NOMO-1 (cell line): ENCODE data around the gene GIPC1.
A peak's percentile ranks its signal among the peaks of the same experiment; 100 is the strongest.
"Not testable (repeated sequence)": the region's sequence is repeated elsewhere in the genome, so short reads cannot be mapped to it uniquely, and the experiment has no call there.

Experiments used
- DNase-seq, 2 experiments: peaks; one replicate each; lab custom pipeline; 2025; ENCODE audit not compliant: unreplicated experiment in 2 of 2; lab: John Stamatoyannopoulos, UW

Gene GIPC1

DNA sequence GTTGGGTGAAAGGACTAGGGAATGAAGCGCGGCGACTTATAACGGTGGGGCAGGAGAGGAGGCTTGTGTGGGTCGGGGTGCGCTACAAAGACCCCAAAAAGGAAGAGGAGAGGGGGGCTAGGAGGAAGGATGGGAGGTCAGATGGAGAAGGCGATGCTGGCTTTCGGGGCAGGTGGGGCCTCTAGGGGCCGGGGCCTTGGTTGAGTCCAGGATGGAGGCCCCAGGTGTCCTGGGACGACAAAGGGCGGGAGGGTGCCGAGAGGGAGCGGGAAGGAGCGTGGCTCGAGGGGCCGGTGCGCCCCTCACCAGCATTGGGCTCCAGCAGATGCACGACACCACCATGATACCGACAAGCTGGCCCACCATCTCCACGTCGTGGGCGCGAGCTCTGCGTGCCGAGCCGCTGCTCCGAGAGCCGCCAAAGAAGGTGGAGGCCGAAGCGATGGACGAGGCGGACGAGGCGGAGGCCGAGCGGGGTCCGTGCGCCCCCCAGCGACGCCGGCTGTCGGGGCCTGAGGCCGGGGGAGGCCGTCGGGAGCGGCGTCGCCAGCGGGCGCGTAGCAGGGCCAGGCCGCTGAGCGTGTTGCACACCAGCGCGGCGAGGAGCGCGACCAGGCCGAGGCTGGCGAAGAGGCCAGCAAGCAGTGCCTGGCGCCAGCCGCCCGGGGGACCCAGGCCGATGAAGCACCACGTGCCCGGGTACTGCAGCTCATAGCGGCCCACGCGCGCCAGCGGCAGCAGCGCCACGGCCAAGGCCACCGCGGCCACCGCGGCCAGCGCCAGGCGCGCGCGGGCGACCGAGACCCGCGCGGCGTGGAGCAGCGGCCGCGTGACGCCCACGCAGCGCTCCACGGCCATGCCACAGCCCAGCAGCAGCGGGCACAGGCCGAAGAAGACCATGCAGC, 22.6 kb downstream of the GIPC1 start:
- DNase-seq = no peak

DNA sequence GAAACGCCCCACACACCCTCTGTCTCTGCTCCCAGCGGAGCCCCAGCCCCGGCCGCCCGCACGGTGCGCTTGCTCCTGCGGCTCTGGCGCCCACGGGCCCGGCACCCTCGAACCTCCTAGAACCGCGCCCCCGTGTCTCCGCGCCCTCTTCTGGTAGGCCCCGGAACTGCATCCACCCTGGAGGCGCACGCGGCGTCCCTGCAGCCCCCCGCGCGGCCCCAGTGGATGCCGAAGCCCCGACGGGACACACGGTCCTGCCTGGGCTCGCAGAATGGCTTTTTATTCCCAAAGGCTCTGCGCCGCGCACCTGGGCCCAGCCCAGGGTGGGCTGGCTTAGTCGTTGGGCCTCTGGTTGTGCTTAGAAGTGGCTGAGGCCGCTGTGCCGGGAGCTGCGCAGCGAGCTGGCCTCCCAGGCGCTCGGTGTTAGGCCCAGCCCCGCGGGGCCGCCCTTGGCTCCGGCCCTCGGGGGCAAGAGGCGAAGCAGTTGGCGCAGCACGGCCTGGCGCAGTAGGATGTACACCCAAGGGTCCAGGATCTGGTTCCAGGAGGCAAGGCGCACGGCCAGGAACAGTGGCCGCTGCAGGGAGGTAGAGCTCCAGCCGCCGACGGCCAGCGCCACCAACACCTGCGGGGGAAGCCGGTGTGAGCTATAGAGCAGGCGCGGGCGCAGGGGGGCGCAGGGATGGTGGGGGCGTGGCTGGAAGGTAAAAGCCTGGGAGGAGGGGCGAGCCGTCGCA, 23.6 kb downstream of the GIPC1 start:
- DNase-seq = peak; percentile 21 to 47

DNA sequence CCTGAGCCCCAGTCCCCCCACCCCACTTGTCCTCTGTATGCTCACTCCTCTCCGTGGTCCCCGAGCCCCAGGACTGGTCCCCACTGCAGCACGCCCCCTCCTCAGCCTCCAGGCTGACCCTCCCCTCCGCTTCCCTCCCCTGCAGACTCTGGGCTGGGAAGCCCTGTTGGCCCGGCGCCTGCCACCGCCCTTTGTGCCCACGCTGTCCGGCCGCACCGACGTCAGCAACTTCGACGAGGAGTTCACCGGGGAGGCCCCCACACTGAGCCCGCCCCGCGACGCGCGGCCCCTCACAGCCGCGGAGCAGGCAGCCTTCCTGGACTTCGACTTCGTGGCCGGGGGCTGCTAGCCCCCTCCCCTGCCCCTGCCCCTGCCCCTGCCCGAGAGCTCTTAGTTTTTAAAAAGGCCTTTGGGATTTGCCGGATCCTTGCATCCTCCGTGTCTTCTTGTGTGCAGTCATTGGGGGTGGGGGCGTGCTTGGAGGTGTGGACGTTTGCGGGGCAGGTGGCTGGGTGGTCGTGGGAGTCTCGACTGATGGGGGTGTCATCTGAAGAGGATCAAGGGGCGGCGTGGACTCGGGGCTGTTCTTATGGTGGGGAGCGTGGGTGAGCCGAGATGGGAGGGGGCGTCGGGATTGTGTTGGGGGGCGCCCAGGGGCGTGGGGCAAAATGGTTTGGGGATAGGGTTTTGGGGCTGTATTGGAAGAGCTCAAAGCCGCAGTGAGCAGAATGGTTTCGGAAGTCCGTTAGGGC, 24.3 kb downstream of the GIPC1 start:
- DNase-seq = no peak

DNA sequence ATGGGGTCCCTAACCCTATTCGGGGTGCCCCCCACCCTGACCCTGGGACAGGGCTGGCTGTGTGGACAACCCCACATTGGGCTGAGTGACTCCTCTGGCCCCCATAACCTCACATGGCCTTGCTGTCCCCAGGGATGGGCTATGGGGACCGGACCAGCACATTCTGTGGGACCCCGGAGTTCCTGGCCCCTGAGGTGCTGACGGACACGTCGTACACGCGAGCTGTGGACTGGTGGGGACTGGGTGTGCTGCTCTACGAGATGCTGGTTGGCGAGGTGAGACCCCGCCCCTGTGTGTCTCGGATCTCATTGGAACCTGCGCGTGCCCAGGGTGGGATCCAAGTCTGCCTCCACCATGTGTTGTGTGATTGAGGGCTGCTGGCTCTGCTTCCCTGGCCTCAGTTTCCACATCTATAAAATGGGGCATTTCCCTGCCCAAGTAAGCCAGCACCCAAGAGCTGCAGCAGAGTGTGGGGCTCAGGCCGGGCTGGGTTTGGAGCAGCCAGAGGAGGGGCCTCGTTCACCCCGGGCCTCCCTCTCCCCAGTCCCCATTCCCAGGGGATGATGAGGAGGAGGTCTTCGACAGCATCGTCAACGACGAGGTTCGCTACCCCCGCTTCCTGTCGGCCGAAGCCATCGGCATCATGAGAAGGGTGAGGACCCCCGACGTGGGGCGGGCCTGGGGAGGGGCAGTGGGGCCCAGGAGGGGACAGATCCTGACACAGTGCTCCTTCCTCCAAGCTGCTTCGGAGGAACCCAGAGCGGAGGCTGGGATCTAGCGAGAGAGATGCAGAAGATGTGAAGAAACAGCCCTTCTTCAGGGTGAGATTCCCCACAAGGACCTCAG, 25.7 kb downstream of the GIPC1 start:
- DNase-seq = no peak

DNA sequence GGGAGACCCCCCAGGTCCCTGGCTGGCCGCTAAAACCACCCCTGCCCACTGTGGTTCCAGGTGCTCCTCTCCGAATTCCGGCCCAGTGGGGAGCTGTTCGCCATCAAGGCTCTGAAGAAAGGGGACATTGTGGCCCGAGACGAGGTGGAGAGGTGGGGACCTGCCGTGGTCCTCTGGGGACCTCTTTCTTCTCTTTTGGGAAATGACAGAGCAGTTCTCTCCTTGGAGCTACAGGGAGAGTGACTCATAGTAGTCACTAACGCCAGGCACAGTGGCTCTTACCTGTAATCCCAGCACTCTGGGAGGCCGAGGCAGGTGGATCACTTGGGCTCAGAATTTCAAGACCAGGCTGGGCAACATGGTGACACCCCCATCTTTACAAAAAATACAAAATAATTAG, 28.1 kb downstream of the GIPC1 start:
- no peak for DNase-seq

DNA sequence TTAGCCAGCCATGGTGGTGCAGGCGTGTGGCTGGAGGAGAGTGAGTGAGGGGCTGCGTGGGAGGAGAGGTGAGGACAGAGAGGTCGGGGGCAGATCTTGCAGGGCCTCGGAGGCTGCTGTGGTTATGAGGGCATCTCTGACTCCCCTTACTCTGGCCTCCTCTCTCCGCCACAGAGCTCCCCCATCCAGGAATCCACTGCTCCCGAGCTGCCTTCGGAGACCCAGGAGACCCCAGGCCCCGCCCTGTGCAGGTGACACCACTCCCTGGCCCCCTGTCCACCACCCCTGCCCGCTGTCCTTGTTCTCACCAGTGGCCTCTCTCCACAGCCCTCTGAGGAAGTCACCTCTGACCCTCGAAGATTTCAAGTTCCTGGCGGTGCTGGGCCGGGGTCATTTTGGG, 28.5 kb downstream of the GIPC1 start:
- DNase-seq = no peak

DNA sequence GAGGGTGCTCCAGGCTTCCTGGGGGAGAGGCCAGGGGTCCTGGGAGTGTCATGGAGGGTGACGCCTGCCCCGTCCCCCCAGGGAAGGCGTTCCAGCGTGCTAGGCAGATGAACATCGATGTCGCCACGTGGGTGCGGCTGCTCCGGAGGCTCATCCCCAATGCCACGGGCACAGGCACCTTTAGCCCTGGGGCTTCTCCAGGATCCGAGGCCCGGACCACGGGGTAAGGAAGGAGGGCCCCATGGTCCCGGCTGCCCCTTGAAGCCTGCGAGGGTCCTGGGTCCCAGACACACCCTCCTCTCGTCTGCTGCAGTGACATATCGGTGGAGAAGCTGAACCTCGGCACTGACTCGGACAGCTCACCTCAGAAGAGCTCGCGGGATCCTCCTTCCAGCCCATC, 32.2 kb downstream of the GIPC1 start:
- DNase-seq = no peak

DNA sequence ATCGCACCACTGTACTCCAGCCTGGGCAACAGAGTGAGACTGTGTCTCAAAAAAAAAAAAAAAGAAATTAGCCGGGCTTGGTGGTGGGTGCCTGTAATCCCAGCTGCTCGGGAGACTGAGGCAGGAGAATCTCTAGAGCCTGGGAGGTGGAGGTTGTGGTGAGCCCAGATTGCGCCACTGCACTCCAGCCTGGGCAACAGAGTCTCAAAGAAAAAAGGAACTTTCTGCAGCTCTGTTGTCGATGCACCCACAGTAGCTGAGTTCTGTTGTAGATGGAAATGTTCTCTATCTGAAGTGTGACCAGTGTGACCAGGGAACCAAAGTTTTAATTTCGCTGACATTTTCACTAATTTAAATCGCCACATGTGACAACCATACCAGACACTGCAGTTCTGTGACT, 33.5 kb downstream of the GIPC1 start:
- DNase-seq = not testable (repeated sequence)

DNA sequence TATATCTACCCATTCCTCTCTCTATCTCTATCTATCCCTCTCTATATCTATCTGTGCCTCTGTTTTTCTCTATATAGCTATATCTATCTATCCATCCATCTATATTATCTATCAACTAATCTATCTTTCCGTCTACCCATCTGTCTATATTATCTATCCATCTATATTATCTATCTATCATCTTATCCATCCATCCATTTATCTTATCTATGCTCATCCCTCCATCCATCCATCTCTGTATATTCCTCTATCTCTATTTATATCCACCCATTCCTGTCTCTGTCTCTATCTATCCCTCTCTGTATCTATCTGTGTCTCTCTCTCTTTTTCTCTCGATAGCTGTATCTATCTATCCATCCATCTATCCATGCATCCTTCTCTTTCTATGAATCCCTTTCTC, 35.0 kb downstream of the GIPC1 start:
- no peak for DNase-seq

DNA sequence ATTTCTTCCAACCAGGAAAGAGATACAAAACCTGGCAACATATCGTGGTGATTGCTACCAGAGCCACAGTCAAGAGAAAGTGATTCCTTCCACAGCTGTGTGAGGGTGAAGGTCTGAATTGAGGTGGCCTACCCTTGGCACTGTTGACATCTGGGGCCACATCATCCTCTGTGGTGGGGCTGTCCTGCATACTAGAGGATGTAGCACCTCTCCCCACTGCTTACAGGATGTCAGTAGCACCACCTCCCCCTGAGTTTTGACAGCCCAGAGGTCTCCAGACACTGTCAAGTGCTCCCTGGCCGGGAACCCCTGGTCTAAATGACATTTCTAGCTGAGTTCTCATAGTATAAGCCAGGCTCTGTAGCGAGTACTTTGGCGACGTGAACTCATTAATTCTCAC, 36.2 kb downstream of the GIPC1 start:
- DNase-seq = no peak

DNA sequence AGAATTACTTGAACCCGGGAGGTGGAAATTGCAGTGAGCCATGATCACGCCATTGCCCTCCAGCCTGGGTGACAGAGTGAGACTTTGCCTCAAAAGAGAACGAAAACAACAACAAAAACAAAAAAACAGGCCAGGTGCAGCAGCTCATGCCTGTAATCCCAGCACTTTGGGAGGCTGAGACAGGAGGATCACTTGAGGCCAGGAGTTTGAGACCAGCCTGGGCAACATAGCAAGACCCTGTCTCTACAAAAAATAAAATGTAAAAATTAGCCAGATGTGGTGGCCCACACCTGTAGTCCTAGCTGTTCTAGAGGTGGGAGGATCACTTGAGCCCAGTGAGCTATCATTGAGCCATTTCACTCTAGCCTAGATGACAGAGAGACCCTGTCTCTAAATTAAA, 43.6 kb downstream of the GIPC1 start:
- not testable (repeated sequence) for DNase-seq

DNA sequence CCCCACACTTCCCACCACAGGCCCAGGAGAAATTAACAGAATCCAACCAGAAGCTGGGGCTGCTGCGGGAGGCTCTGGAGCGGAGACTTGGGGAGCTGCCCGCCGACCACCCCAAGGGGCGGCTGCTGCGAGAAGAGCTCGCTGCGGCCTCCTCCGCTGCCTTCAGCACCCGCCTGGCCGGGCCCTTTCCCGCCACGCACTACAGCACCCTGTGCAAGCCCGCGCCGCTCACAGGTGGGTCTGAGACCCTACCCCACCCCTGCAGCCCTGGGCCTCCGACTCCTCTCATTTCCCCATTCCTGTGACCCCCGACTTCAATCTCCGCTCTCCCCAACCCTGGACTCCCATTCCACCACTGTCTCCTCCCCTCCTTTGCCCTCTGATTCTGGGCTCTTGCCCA, 45.1 kb downstream of the GIPC1 start:
- DNase-seq = no peak

DNA sequence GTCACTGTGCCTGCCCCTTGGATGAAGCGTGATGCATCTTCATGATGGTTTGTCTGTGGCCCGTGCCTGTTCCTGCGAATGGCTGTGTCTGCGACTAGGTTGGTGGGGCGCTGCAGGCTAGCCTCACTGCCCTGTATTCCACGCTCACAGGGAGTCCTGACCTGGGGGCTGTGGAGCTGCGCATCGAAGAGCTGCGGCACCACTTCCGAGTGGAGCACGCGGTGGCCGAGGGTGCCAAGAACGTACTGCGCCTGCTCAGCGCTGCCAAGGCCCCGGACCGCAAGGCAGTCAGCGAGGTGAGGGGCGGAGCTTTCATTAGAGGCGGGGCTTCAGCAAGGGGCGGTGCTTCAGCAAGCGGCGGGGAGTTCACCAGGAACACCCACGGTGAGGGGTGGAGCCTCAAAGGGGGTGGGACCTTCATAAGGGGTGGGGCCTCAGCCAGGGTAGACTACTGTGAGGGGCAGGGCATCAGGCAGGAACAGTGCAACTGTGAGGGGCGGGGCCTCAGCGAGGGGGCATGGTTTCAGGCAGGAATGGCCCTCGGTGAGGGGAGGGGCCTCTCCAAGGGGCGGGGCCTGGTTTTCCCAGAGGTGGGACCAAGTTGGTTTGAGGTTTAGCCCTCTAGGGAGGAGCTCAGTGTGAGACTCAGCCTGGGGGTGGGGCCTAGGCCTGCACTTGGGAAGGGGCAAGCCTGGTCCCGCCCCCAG, 45.6 kb downstream of the GIPC1 start:
- DNase-seq = peak; percentile 24 to 28

DNA sequence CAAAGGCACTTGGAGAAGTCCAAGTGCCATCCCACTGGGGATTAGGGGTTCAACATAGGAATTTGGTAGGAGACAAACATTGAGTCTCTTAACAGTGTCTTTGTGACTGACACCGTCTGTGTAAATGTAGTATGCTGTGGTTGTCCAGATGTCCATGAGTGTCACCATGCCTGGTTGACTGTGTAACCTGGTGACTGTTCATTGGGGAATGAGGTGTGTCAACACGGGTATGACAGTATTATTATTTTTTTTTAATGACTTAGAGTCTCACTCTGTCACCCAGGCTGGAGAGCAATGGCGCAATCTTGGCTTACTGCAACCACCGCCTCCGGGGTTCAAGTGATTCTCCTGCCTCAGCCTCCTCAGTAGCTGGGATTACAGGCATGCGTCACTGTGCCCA, 46.6 kb downstream of the GIPC1 start:
- no peak for DNase-seq

DNA sequence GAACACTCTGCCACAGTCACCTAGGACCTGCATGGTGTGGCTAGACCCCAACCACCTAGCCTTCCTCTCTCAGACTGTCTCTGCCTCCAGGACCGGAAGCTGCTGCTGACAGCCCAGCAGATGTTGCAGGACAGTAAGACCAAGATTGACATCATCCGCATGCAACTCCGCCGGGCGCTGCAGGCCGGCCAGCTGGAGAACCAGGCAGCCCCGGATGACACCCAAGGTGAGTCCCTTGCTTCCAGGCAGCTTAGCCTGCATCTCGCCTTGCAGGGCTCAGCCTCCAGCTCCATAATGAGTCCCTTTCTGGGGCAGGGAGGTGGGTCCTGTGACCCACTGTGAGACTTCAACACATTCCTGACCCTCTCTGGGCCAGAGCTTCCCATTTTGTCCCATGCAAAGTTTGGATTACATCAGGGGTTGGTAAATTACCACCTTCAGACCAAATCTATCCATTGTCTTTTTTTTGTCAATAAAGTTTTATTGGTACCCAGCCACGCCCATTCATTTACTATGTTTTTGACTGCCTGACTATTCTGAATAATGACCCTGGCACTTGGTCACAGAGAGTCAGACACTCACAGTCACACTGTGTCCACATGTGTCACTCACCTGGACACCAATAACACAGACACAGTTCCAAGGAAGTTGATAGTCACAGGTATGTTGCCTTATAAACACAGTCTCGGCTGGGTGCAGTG, 49.4 kb downstream of the GIPC1 start:
- no peak for DNase-seq

DNA sequence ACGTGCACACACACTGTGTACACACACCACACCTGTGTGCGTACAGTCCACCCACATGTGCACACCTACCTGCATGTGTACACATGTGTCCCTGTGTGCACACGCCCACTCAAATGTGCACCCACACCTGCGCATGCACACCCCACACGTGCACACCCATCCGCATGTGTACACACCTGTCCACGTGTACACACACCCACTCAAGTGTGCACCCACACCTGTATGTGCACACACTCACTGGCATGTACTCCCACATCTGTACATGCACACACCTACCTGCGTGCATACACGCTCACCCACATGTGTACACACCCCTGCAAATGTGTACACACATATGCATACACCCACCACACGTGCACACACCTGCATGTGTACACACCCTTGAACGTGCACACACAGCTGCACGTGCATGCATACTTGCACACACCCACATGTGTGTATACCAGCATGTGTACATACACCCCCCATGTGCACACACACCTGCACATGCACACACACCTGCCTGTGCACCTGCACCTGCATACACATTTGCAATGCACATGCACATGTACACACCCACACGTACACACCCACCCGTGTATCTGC, 52.2 kb downstream of the GIPC1 start:
- no peak for DNase-seq

DNA sequence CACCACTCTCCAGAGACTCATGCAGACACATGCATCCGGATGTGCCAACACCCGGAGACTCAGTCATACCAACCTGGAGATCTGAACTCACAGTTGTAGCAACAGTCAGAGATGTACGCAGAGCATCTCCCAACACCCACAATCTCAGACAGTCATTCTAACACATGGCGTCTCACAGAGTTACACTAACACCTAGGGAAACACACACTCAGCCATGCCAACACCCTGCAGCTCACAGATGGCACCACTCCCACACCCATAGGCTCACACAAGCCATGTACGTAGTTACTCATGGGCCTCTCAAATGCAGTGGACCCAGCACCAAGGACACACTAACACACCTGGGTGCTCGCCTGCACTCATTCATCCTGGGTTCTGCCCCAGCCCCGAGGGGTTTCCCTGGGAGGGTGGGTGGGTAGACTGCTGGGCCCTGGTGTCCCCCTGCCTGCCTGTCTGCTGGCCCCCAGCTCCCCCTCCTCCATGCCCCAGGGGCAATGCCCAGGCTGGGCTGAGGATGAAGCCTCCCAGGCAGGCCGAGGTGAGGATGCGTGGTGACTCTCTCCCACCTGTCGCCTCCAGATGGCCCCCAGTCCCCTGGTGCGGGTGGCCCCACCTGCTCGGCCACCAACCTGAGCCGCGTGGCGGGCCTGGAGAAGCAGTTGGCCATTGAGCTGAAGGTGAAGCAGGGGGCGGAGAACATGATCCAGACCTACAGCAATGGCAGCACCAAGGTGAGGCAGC, 52.9 kb downstream of the GIPC1 start:
- DNase-seq = no peak
